PC-9 (cell line): Measurements from ENCODE around the gene LHX4. TPM values are rescaled to one million over a fixed set of nuclear protein-coding genes. Genes with fewer than 3 reads are reported as not detected.

Experiments used
- BruUV-seq: library from RNA; stranded (reverse); fragments of 400-500 nt; replicated peaks from 2 replicates; lab custom pipeline; 2021; lab: Mats Ljungman, UMichigan
- CTCF ChIA-PET: fragments of 300-600 bp; sonication (Branson Sonifier 250); formaldehyde crosslinking; loops from one replicate; lab custom pipeline; 2022; ENCODE audit warnings: antibody characterized with exemption; lab: Charles Lee
- POLR2A ChIA-PET: fragments of 300-600 bp; sonication (Branson Sonifier 250); formaldehyde crosslinking; loops from one replicate; lab custom pipeline; 2022; ENCODE audit warnings: antibody characterized with exemption; ENCODE audit not compliant: unreplicated experiment; lab: Charles Lee
- DNase-seq, 2 experiments: peaks; one replicate each; pipeline versions ENCODE4 v3.0.0 to v3.0.0-alpha.2; 2015 to 2022; ENCODE audit warnings: mixed read lengths in 1 of 2
- H2AFZ ChIP-seq: fragments of 200-600 bp; sonication (generic); 2 replicates; pipeline ENCODE4 v1.8.1; 2017; ENCODE audit warnings: antibody characterized with exemption
- H3F3A ChIP-seq: fragments of 200-600 bp; sonication (generic); 2 replicates; pipeline ENCODE4 v1.8.1; 2017; ENCODE audit warnings: antibody characterized with exemption, mild to moderate bottlenecking, low read depth; ENCODE audit not compliant: insufficient read depth
- H3K27ac ChIP-seq: fragments of 200-600 bp; sonication (generic); 2 replicates; pipeline ENCODE4 v1.6.1; 2016; ENCODE audit warnings: mixed run types
- H3K27me3 ChIP-seq: fragments of 200-600 bp; sonication (generic); 2 replicates; pipeline ENCODE4 v1.6.1; 2016; ENCODE audit warnings: low read depth, mixed run types; ENCODE audit not compliant: insufficient read depth
- H3K36me3 ChIP-seq: fragments of 200-600 bp; sonication (generic); 2 replicates; pipeline ENCODE4 v1.6.1; 2016; ENCODE audit warnings: low read depth, mixed run types
- H3K4me1 ChIP-seq: fragments of 200-600 bp; sonication (generic); replicated peaks from 2 replicates; pipeline ENCODE4 v1.6.1; 2016; ENCODE audit warnings: mixed run types; ENCODE audit not compliant: insufficient read depth
- H3K4me2 ChIP-seq: fragments of 200-600 bp; sonication (generic); 2 replicates; pipeline ENCODE4 v1.6.1; 2017; ENCODE audit warnings: mixed run types
- H3K4me3 ChIP-seq: fragments of 200-600 bp; sonication (generic); 2 replicates; pipeline ENCODE4 v1.6.1; 2016; ENCODE audit warnings: mixed run types
- H3K79me2 ChIP-seq: fragments of 200-600 bp; sonication (generic); 2 replicates; pipeline ENCODE4 v1.6.1; 2017; ENCODE audit warnings: low read depth, mixed run types
- H3K9me2 ChIP-seq: fragments of 200-600 bp; sonication (generic); 2 replicates; pipeline ENCODE4 v1.8.1; 2017; ENCODE audit warnings: mild to moderate bottlenecking; ENCODE audit not compliant: insufficient read depth
- H3K9me3 ChIP-seq: fragments of 200-600 bp; sonication (generic); 2 replicates; pipeline ENCODE4 v1.8.1; 2016; ENCODE audit warnings: low read depth; ENCODE audit not compliant: insufficient read depth
- H4K20me1 ChIP-seq: fragments of 200-600 bp; sonication (generic); 2 replicates; pipeline ENCODE4 v1.8.1; 2017; ENCODE audit not compliant: insufficient read depth
- EZH2 ChIP-seq: fragments of 200-600 bp; sonication (generic); IDR thresholded peaks from 2 replicates; pipeline ENCODE4 v1.8.0; 2017; ENCODE audit warnings: antibody characterized with exemption, low read depth
- intact Hi-C: fragments of 100-400 bp; cut with micrococcal nuclease; formaldehyde crosslinking; loops from one replicate; pipeline ENCODE4 v1.10.0; 2022; ENCODE audit not compliant: unreplicated experiment
- total RNA-seq: library from RNA; stranded (reverse); gene quantifications from 2 replicates; pipeline ENCODE4 v1.2.3, GENCODE V29; 2021
- TF ChIP-seq, protein P1 (sequence below): fragments of 200-600 bp; sonication (generic); conservative IDR thresholded peaks from 2 replicates; pipeline ENCODE4 v1.6.1; 2017; ENCODE audit warnings: mixed run types, antibody characterized with exemption, mild to moderate bottlenecking, moderate library complexity

LHX4 gene
- total RNA-seq, 1 experiment from 2014 or later = 0.28 TPM

DNA sequence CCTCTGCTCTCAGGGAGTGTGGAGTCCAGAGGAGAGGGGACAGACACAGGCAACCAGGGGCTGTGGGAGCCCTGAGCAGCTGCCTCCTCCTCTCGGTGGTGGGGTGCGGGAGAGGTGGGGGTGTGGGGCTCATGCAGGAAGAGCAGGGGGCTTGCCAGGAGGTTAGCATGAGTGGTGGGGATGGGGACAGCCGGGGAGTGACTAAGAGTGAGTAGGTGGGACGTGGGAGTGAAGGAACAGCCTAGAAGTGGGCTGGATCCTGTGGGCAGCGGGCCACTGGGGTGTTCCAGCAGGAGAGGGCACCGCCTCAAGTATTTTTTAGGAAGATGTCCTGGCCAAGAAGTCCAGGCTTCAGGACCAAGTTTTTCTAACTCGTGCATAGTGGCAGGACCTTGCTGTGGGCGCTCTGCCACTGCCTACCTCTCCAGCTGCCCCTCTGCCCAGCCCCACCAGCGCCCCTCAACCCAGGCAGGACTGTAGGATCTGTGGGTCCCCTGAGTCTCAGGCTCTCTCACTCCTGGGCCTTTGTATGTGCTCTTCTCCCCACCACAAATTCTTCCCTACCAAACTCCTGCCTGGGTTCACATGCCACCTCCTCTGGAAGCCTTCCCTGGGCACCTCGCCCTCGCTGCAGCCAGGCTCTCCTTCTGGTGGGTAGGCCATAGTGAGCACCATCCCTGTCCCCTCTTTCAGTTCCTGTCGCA is 18.8 kb upstream of the LHX4 start:
- no TSS peak for BruUV-seq

DNA sequence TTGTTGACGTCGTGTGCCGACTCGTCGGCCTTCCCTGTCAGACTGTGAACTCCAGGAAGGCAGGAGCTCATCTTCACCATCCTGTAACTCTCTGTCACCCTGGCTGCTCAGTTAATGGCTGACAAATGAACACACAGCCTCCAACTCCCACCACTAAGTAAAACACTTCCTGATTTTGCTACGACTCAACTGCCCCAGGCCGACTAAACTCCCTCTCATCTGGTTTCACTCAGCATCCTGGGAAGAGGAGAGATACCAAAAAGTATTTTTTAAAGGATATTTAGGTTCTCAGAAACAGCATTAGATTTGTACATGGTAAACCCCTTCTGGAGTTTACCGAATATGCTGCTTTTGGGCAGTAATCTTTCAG is 18.2 kb upstream of the LHX4 start:
- H3K36me3 ChIP-seq = no peaks in the 10 kb centered on the region
- no peaks in the 10 kb centered on the region for H3K9me3 ChIP-seq
- DNase-seq = no peak
- H3K4me2 ChIP-seq = no peak overlapping the region
- H3K9me2 ChIP-seq = no peaks in the 10 kb centered on the region
- no peak overlapping the region for H3K27ac ChIP-seq
- no TSS peak for BruUV-seq
- TF ChIP-seq, protein P1, sequence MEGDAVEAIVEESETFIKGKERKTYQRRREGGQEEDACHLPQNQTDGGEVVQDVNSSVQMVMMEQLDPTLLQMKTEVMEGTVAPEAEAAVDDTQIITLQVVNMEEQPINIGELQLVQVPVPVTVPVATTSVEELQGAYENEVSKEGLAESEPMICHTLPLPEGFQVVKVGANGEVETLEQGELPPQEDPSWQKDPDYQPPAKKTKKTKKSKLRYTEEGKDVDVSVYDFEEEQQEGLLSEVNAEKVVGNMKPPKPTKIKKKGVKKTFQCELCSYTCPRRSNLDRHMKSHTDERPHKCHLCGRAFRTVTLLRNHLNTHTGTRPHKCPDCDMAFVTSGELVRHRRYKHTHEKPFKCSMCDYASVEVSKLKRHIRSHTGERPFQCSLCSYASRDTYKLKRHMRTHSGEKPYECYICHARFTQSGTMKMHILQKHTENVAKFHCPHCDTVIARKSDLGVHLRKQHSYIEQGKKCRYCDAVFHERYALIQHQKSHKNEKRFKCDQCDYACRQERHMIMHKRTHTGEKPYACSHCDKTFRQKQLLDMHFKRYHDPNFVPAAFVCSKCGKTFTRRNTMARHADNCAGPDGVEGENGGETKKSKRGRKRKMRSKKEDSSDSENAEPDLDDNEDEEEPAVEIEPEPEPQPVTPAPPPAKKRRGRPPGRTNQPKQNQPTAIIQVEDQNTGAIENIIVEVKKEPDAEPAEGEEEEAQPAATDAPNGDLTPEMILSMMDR = no peak
- no peak for TF ChIP-seq EZH2
- intact Hi-C loops = no loop called here
- H3F3A ChIP-seq = no peaks in the 10 kb centered on the region
- H3K4me1 ChIP-seq = 0 out of 2 replicates have a peak, but pooled peaks cover 3% of the 10 kb centered on the region
- no peaks in the 10 kb centered on the region for H3K27me3 ChIP-seq
- H3K4me3 ChIP-seq = no peak overlapping the region
- H3K79me2 ChIP-seq = no peaks in the 10 kb centered on the region
- ChIA-PET CTCF (no interaction called here), POLR2A (no interaction called here)
- H4K20me1 ChIP-seq = no peaks in the 10 kb centered on the region
- no peak overlapping the region for H2AFZ ChIP-seq

More for the DNA sequence above, 18.8 kb upstream of the LHX4 start:
- H3K36me3 ChIP-seq = no peaks in the 10 kb centered on the region
- ChIA-PET CTCF (no interaction called here), POLR2A (no interaction called here)
- TF ChIP-seq, protein P1 = no peak
- no peak for TF ChIP-seq EZH2
- no peaks in the 10 kb centered on the region for H3K9me3 ChIP-seq
- H3K27me3 ChIP-seq = no peaks in the 10 kb centered on the region
- no peaks in the 10 kb centered on the region for H4K20me1 ChIP-seq
- intact Hi-C loops = no loop called here
- H2AFZ ChIP-seq = no peak overlapping the region
- H3K79me2 ChIP-seq = no peaks in the 10 kb centered on the region
- DNase-seq = no peak
- H3K4me2 ChIP-seq = no peak overlapping the region
- no peaks in the 10 kb centered on the region for H3K9me2 ChIP-seq
- no peaks in the 10 kb centered on the region for H3F3A ChIP-seq
- H3K4me3 ChIP-seq = no peak overlapping the region
- H3K4me1 ChIP-seq = 0 out of 2 replicates have a peak, but pooled peaks cover 3% of the 10 kb centered on the region
- H3K27ac ChIP-seq = no peak overlapping the region

DNA sequence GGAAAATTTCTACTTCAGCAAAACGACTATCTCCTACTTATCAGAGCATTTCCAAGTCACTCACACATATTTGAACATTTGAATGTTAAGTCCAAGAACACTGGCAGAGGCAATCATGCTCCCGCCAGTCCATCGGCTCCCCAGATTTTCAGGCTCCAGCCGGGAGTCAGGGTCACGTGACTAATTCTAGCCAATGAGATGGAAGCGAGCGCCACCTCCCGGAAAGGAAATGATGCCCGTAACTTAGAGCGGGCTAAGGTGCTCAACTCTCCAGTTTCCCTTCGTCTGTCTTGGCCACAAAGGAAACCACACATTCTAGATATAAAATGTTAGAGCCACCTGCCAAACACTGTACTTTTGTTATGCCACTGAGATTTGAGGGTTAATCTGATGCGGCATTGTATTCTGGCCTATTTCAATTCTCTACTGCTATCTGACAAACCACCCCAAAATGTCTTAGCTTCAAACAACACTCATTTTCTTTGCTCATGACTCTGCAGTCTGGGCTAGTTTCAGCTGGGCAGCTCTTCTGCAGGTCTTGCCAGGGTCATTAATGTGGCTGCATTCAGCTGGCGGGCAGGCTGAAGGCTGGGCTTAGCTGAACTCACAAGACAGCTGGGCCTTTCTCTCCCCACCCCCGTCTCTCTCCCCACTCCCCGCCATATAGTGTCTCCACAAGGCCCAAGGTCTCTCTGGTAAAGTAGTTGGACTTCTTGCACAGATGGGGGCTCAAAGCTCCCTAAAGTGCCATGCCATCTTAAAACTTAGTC is 16.5 kb upstream of the LHX4 start:
- no peaks in the 10 kb centered on the region for H3F3A ChIP-seq
- intact Hi-C loops = no loop called here
- TF ChIP-seq, protein P1 = no peak
- no peak for TF ChIP-seq EZH2
- no peaks in the 10 kb centered on the region for H3K9me3 ChIP-seq
- H3K27ac ChIP-seq = no peak overlapping the region
- POLR2A ChIA-PET = no interaction called here
- BruUV-seq = no TSS peak
- 0 out of 2 replicates have a peak, but pooled peaks cover 3% of the 10 kb centered on the region for H3K4me1 ChIP-seq
- H3K27me3 ChIP-seq = no peaks in the 10 kb centered on the region
- no peaks in the 10 kb centered on the region for H3K36me3 ChIP-seq
- H2AFZ ChIP-seq = no peak overlapping the region
- H3K4me2 ChIP-seq = no peak overlapping the region
- no peaks in the 10 kb centered on the region for H4K20me1 ChIP-seq
- no peak for DNase-seq
- H3K9me2 ChIP-seq = no peaks in the 10 kb centered on the region
- H3K79me2 ChIP-seq = no peaks in the 10 kb centered on the region
- H3K4me3 ChIP-seq = no peak overlapping the region
- CTCF ChIA-PET = no interaction called here
